ENCODE data around the gene ANXA8L1.
"Not testable (repeated sequence)": the region's sequence is repeated elsewhere in the genome, so short reads cannot be mapped to it uniquely, and the experiment has no call there.

The ANXA8L1 gene, protein sequence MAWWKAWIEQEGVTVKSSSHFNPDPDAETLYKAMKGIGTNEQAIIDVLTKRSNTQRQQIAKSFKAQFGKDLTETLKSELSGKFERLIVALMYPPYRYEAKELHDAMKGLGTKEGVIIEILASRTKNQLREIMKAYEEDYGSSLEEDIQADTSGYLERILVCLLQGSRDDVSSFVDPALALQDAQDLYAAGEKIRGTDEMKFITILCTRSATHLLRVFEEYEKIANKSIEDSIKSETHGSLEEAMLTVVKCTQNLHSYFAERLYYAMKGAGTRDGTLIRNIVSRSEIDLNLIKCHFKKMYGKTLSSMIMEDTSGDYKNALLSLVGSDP

DNA sequence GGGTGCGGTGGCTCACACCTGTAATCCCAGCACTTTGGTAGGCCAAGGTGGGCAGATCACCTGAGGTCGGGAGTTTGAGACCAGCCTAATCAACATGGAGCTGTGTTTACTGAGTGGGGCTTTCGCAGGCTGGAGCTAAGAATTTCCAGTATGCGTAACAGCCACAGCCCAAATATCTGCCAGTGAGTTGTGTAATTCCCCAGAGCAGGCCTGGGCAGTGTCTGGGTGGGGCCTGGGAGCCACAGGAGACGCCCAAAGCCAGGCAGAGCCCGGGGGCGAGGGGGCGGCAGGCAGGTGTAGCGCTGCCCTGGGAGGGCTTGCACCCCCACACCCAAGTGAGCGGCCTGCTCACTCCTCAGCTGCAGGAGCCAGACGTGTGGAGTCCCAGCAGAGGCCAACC lies at the start of gene ANXA8L1:
ANXA8L1 (plus strand) TSS at position 371 of the 400 bp plus-strand sequence. CDS start 76 bp downstream, outside the sequence.
- not testable (repeated sequence) for DNase-seq (ENCODE audit: low spot score)

DNA sequence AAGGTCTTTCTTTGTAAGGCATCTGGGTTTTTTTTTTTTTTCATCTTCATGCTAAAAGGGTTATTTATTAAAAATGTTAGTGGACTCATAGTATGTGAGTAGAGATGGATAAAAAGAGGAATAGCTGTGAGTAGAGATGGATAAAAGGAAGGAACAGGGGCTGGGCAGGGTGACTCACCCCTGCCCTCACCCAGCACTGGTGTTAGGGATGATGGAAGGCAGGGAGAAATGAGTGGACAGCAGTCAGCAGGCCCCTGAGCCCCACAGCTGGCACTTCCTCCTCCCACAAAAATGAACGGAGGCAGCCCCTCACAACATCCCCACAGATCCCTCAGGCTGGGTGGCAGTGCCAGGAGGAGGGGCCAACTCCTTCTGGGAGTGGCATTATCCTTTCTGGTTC lies 49.5 kb upstream of the ANXA8L1 start:
- no peak for DNase-seq (ENCODE audit: low spot score)

DNA sequence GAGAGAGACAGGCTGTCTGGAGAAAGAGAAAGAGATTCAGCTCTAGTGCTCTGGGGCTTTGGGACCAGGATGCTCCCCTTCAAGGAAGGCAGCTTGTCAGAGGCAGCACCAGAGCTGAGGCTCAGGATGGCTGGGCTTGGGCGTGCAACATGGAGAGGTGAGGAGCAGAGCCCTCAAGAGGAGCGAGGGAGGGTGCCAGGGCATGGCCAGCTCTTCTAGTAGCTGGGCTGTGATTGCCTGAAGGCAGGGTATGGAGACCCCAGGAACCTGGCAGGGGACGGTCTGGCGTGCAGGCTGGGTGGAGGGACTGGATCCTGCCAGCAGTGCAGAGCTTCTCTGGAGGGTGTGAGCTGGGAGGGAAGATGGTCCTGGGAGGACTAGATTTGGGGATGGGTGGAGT lies 48.6 kb upstream of the ANXA8L1 start:
- DNase-seq (ENCODE audit: low spot score), result no peak

- DNase-seq (ENCODE audit: low spot score), result no peak
Observed at GRCh38 chr10:46327685-46328084, 47.9 kb upstream of the ANXA8L1 start.

- peak; percentile 51 for DNase-seq (ENCODE audit: low spot score)
Observed at GRCh38 chr10:46328853-46329689, 46.5 kb upstream of the ANXA8L1 start.

DNA sequence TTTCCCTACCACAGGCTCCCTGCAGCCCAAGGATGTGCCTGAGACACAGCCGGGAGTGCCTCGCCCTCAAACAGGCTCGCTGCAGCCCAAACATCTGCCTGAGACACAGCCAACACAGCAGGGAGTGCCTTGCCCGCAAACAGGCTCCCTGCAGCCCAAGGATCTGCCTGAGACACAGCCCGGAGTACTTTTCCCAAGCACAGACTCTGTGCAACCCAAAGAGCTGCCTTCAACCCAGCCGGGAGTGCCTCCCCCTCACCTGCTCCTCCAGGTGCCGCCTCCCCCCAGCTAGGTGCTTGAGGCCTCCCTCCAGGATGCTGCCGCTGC lies 45.9 kb upstream of the ANXA8L1 start:
- no peak for DNase-seq (ENCODE audit: low spot score)

- no peak for DNase-seq (ENCODE audit: low spot score)
Observed at GRCh38 chr10:46330894-46331293, 44.7 kb upstream of the ANXA8L1 start.

DNA sequence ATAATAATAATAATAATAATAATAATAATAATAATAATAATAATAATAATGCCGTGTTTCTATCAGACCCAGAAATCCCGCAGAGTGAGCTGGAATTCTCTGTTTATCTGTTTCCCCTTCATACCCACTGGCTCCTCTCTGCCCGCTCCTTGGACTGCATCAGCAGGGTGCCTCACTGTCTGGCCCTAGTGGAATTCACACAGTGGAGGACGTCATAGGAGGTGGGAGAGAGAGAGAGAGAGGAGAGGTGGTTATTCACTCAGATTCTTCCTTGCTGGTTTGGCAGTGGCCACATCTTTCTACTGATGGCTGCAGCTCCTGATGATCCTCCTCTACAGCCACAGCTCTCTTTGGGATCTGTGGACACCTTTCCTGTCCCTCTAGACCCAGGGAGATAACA lies 10.1 kb upstream of the ANXA8L1 start:
- DNase-seq (ENCODE audit: low spot score), result not testable (repeated sequence)

DNA sequence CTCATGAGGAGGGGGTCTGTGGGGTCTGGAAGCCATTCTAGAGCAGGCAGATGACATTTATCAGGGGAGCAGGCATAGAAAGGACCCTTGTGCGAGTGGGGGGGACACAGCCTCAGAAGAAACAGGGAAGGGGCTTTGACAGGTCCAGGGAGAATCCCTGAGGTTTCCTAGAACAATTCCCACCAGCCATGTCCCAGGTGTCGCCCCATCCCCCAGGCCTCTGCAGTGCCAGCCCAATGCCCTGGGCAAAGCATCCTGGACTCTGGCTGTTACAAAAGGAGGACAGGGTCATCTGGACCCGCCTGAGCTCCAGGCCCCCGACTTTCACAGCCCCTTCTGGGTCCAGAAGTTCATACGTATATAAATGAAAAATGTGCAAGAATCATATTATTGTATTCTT lies 8.4 kb upstream of the ANXA8L1 start:
- DNase-seq (ENCODE audit: low spot score), result not testable (repeated sequence)

DNA sequence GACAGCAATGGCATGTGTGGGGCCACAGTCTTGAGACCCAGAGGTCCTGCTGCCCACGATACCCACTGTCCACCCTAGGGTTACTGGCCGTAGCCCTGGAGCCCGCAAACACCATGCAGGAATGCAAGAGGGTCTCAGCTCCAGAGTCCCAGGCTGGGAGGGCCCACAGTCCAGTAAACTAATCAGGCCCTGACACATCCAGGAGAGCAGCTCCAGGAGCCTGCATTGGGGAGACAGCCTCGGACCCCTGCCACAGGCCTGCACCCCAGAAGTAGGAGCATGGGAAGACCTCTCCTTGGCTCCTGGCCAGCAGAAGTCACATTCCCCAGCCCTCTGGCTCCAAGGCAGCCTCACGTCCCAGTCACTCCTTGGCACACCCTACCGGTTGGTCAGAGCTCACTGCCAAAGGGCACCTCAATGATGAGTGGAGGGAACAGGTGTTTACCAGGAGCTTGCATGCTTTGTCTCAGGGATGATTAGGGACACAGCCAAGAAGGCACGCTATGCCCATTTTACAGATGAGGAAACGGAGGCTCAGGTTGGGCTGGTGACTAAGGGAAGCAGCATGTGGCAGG lies 7.8 kb upstream of the ANXA8L1 start:
- DNase-seq (ENCODE audit: low spot score), result not testable (repeated sequence)

- DNase-seq (ENCODE audit: low spot score), result not testable (repeated sequence)
Observed at GRCh38 chr10:46368956-46369355, 6.6 kb upstream of the ANXA8L1 start.

DNA sequence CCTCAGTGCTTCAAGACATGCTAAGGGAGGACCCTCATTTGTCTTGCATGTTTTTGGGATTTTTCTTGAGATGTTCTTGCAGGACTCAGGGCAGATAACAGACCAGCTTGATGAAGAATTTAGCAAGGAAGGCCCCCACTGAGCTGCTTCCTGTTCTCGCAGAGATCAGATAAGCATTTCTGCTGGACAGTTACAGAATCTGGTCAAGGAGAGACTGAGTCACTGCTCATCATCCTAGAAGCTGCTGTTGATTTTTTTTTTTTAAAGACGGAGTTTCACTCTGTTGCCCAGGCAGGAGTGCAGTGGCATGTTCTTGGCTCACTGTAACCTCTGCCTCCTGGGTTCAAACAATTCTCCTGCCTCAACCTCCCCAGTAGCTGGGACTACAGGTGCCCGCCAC lies 1.2 kb upstream of the ANXA8L1 start:
- DNase-seq (ENCODE audit: low spot score), result not testable (repeated sequence)

DNA sequence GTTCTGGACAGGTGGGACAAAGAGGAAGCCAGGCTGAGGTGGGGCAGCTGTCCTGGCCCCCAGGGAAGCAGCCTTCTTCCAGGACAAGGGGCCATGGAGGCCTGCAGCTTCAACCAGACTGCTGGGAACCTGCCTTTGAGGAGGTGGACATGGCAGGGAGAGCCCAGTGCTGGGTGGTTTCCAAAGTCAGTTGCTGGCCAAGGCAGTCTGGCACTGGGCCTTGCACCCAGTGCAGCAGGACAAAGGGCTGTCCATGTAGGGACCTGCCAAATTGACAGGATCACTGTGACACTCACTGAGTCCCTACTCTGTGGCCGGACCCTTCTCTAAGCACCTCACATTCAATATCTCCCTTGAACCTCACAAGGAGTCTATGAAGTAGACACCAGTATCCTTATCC lies 1.4 kb downstream of the ANXA8L1 start:
- DNase-seq (ENCODE audit: low spot score), result not testable (repeated sequence)

- DNase-seq (ENCODE audit: low spot score), result not testable (repeated sequence)
Observed at GRCh38 chr10:46377651-46378050, 2.1 kb downstream of the ANXA8L1 start.

DNA sequence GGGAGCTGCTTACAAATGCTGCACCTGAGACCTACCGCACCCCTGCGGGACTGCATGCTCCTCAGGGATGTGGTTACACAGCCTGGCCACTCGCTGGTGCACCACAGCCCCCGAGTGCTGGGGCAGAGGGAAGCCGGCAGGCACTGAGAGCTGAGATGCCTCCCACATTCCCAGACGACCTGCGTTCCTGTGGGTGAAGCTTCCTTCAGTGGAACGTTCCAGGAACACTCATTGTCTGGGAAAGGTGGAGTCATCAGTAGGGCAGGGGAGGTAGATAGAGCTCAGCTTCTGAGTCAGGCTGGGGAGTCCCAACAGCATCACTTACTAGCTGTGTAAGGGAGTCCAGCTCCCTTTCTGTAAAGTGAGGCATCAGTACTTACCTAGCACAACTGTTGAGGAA lies 2.5 kb downstream of the ANXA8L1 start:
- not testable (repeated sequence) for DNase-seq (ENCODE audit: low spot score)

DNA sequence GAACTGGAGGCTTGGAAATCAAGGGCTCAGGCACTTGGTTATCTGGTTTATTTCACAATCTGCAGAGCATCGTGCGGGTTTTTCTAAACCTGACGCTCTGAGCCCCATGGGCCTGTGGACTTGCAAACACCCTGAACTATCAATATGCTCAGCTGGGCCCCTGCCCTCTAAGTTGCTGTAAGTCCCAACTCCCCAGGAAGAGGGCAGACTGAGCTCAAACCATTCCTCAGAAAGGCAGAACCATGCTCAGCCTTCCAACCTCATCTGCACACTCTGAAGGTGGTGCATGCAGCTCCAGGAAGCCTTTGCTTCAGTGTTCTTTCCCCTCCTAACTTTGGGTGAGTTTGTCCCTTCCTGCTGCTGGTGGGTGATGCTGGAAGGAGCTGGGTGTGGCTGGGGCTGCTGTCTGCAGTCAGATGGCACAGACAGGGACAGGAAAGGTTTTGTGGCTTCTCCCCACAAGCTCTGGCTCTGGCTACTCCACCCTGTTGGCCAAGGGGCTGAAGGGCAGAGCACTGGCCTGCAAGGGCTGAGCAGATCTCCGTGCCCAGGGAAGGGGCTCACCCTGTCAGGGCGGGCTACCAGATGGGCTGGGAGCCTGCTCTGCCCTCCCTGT lies 3.8 kb downstream of the ANXA8L1 start:
- DNase-seq (ENCODE audit: low spot score), result not testable (repeated sequence)

- DNase-seq (ENCODE audit: low spot score), result not testable (repeated sequence)
Observed at GRCh38 chr10:46385858-46386257, 10.3 kb downstream of the ANXA8L1 start.

GRCh38 chr10:46386694-46387093 lies 11.1 kb downstream of the ANXA8L1 start:
- not testable (repeated sequence) for DNase-seq (ENCODE audit: low spot score)

DNA sequence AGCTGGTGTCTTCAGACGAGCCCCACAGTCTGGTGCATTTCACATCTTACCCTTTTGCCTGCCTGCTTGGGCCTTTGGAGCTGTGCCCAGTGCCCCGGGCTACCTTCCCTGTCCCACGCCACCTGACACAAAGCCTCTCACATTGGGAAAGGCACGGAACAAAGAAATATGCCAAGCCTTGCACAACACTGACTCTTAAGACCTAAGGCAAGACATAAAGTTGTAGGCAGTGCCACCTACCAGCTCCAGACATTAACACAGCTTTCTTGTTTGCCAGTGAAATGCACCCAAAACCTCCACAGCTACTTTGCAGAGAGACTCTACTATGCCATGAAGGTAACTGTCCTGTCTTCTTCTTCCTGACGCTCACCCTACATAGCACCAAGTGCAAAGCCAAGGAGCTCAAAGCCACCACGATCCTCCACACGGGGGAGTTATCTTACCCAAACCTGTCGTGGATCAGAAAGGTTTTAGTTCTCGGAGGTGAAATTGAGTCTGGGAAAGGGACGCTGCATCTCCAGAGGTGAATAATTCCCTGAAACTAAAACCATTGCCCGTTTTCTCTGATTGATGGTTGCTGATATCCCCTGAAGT lies 11.8 kb downstream of the ANXA8L1 start:
- DNase-seq (ENCODE audit: low spot score), result not testable (repeated sequence)

DNA sequence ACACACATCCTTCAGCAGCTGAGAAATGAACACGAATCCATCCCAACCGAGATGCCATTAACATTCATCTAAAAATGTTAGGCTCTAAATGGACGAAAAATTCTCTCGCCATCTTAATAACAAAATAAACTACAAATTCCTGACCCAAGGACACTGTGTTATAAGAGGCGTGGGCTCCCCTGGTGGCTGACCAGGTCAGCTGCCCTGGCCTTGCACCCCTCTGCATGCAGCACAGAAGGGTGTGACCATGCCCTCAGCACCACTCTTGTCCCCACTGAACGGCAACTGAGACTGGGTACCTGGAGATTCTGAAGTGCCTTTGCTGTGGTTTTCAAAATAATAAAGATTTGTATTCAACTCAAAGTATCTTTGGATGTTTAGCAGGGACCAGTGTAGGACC lies 15.8 kb downstream of the ANXA8L1 start:
- DNase-seq (ENCODE audit: low spot score), result not testable (repeated sequence)

GRCh38 chr10:46396441-46397279 lies 21.1 kb downstream of the ANXA8L1 start:
- not testable (repeated sequence) for DNase-seq (ENCODE audit: low spot score)

Measured in COLO829 (cell line).